Lower leg skin (tissue), 4 donors: ENCODE data around the gene PRORP. TPM values are rescaled to one million over a fixed set of nuclear protein-coding genes. Genes with fewer than 3 reads are reported as not detected.

Source experiments
- DNase-seq, 2 donors: peaks; one replicate each; pipeline ENCODE4 v3.0.0-alpha.2; 2019; ENCODE audit warnings: low spot score in 2 of 2
- H3K4me3 ChIP-seq: fragments of 200-600 bp; sonication (generic); 2 replicates; pipeline ENCODE4 v1.5.1; 2017; ENCODE audit warnings: mild to moderate bottlenecking, low read depth; ENCODE audit not compliant: poor library complexity, severe bottlenecking
- POLR2A ChIP-seq, 2 donors: fragments of 450-650 bp; IDR thresholded peaks; one replicate each; pipeline ENCODE4 v1.6.1; 2016 to 2017; ENCODE audit warnings: antibody characterized with exemption in 2 of 2, mild to moderate bottlenecking in 1 of 2, moderate library complexity in 1 of 2
- WGBS, 2 donors: methylation state at CpG; one replicate each; pipeline ENCODE4 v1.1.5; 2018; 5-methylcytosine and 5-hydroxymethylcytosine counted together
- intact Hi-C: fragments of 100-400 bp; cut with DNase I; formaldehyde crosslinking; loops from one replicate; pipeline ENCODE4 v1.15.0; 2023; ENCODE audit warnings: low total_unique reads
- total RNA-seq, 4 donors: library from RNA; depleted of rRNA; stranded (reverse); fragments of >200 nt; gene quantifications; one replicate each; pipeline ENCODE4 v1.1.0, GENCODE V29; 2016
- TF ChIP-seq, protein P1 (sequence below), 3 donors: fragments of 450-650 bp; IDR thresholded peaks; one replicate each; pipeline ENCODE4 v1.5.1; 2016; ENCODE audit warnings: antibody characterized with exemption in 3 of 3, mild to moderate bottlenecking in 3 of 3, moderate library complexity in 2 of 3

Gene PRORP
- 10 to 100 TPM; 24.1 to 29.6 (median 25.3) TPM for total RNA-seq

DNA sequence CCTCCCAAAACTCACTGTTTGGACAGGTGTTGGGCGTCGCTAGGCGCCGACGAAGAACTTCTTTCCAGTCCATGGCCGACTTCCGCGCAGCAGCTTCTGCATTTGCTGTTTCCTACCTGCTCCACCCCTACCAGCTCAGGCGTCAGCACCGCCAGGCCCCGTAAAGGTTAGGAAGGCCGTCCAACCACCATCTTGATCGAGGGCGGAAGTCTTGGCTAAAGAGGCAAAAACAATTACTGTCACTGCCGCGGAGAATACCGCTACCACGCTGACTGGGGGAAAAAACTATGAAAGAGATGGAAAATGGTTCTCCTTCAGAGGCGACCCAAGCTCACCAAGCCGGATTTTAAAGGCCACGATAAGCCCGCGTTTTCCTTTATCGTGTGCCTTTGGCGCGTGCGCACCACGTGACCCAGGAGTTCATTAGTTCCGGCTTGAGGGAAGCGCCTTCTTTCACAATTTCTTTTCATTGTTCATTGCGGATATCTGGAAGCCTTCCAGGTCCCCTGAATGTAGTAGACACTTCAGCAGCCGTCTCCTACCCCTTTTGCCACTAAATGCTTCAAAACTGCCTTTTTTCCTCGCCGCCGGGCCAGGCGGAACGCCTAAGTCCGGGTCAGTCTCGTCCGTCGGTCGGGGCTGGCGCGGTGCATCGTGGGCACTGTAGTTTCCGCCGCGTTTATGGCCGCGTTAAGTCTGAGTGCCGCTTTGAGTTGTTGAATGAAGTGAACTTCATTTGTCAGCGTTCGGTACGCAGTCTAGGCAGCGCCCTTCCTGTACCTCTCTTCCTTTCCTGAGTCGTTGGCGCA is at the start of gene PRORP, which contains the start of gene PPP2R3C:
Gene PRORP (plus strand): TSS at position 666 of the 809 bp plus-strand sequence. CDS start 694 bp downstream, outside the sequence.
Gene PPP2R3C (minus strand): TSS at position 104 of the 809 bp plus-strand sequence. CDS start 31 bp downstream, at position 73.
- peak within 1 kb of the TSS; percentile 53 for H3K4me3 ChIP-seq
- WGBS, 2 donors, result 0 to 1% methylated on average over 57 of the region's 57 CpGs
- TF ChIP-seq, protein P1, sequence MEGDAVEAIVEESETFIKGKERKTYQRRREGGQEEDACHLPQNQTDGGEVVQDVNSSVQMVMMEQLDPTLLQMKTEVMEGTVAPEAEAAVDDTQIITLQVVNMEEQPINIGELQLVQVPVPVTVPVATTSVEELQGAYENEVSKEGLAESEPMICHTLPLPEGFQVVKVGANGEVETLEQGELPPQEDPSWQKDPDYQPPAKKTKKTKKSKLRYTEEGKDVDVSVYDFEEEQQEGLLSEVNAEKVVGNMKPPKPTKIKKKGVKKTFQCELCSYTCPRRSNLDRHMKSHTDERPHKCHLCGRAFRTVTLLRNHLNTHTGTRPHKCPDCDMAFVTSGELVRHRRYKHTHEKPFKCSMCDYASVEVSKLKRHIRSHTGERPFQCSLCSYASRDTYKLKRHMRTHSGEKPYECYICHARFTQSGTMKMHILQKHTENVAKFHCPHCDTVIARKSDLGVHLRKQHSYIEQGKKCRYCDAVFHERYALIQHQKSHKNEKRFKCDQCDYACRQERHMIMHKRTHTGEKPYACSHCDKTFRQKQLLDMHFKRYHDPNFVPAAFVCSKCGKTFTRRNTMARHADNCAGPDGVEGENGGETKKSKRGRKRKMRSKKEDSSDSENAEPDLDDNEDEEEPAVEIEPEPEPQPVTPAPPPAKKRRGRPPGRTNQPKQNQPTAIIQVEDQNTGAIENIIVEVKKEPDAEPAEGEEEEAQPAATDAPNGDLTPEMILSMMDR (IDR thresholded peaks at IDR 0.05), result no peak
- TF ChIP-seq POLR2A (IDR thresholded peaks at IDR 0.05), result peak in 1 of 2 donors; percentile 31
- intact Hi-C loops, result no loop called here
- peak; percentile 95 to 98 for DNase-seq

DNA sequence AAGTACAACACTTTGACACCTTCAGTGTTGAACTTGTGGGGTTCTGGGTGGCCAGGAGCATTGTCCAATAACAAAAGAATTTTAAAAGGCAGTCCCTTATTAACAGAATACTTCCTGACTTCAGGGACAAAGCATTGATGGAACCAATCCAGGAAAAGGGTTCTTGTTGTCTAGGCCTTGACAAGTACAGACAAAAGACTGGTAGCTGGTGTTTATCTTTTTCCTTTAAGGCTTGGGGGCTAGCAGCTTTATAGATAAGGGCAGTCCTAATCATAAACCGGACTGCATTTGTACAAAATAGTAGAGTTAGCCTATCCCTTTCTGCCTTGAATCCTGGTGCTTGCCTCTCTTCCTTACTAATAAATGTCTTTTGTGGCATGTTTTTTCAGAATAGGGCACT is 48.9 kb upstream of the PRORP start:
- 95 to 96% methylated on average over 1 of the region's 1 CpG for WGBS, 2 donors
- no peak for DNase-seq
- no peak overlapping the region for H3K4me3 ChIP-seq
- TF ChIP-seq POLR2A (IDR thresholded peaks at IDR 0.05), result no peak
- TF ChIP-seq, protein P1 (IDR thresholded peaks at IDR 0.05), result no peak
- intact Hi-C loops, result no loop called here

DNA sequence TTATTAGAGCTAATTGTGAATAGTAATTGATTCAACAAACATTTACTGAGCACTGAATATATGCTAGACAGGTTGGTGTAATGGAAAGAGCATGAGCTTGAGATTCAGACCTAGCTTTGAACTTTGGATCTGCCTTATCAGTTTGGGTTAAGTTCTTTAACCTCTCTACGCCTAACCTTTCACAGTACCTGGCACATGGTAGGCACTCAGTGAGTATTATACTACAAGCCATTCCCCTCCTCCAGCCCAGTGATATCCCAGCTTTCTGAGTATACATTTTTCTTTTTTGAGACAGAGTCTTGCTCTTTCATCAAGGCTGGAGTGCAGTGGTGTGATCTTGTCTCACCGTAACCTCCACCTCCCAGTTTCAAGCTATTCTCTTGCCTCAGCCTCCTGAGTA is 44.3 kb upstream of the PRORP start:
- WGBS, 2 donors, result 95 to 98% methylated on average over 2 of the region's 2 CpGs
- no peak for DNase-seq
- intact Hi-C loops, result no loop called here
- TF ChIP-seq, protein P1 (IDR thresholded peaks at IDR 0.05), result no peak
- TF ChIP-seq POLR2A (IDR thresholded peaks at IDR 0.05), result no peak
- no peak overlapping the region for H3K4me3 ChIP-seq

DNA sequence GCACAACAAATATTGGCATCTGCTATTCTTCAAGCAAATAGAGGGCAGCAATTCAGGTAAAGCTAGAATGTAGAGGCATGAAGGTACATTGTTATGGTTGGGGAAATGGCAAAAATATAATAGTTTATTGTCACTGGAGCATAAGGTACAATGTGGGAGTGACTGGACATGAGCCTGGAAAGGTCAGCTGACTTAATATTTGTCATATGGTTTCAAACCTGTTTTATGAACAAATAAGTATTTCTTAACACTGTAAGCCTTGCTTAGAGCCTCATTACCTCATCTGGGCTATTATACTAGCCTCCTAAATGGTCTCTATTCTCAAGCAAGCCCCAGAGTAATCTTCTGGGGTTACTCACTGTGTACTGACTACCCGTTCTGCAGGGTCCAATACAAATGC is 42.6 kb upstream of the PRORP start:
- WGBS, 2 donors, result 82 to 100% methylated on average over 1 of the region's 1 CpG
- TF ChIP-seq, protein P1 (IDR thresholded peaks at IDR 0.05), result no peak
- TF ChIP-seq POLR2A (IDR thresholded peaks at IDR 0.05), result no peak
- intact Hi-C loops, result no loop called here
- DNase-seq, result no peak
- no peak overlapping the region for H3K4me3 ChIP-seq

DNA sequence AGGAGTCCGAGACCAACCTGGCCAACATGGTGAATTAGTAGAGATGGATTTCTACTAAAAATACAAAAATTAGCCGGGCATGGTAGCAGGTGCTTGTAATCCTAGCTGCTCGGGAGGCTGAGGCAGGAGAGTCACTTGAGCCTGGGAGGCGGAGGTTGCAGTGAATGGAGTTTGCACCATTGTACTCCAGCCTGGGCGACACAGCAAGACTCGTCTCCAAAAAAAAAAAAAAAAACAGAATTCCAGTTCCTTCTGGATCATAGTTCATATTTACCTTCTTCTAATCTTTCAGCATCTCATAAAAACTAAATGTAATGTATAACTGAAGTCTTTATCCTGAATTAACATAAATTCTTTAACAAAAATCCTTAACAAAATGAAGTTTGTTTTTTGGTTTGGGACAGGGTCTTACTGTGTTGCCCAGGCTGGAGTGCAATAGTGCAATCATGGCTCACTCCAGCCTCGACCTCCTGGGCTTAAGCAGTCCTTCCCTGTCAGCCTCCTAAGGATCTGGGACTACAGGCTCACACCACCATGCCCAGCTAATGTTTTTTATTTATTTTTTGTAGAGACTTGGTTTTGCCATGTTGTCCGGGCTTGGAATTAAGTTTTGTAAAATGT is 38.7 kb upstream of the PRORP start:
- intact Hi-C loops, result no loop called here
- 93 to 95% methylated on average over 8 of the region's 8 CpGs for WGBS, 2 donors
- H3K4me3 ChIP-seq, result no peak overlapping the region
- TF ChIP-seq, protein P1 (IDR thresholded peaks at IDR 0.05), result no peak
- TF ChIP-seq POLR2A (IDR thresholded peaks at IDR 0.05), result no peak
- DNase-seq, result no peak
